Osteocyte (in vitro differentiated cells): ENCODE measurements around the gene PKHD1. TPM values are rescaled to one million over a fixed set of nuclear protein-coding genes. Genes with fewer than 3 reads are reported as not detected.

ENCODE experiments used
- DNase-seq: peaks from one replicate; pipeline ENCODE4 v3.0.0; 2021; ENCODE audit warnings: mixed read lengths; ENCODE audit not compliant: unreplicated experiment; ENCODE audit errors: extremely low spot score
- H3K27ac Mint-ChIP-seq: one replicate; pipeline ENCODE4 v1.8.0; 2021; ENCODE audit warnings: mild to moderate bottlenecking, mixed read lengths; ENCODE audit not compliant: unreplicated experiment
- H3K27me3 Mint-ChIP-seq: one replicate; pipeline ENCODE4 v1.8.0; 2021; ENCODE audit warnings: mixed read lengths; ENCODE audit not compliant: unreplicated experiment
- H3K36me3 Mint-ChIP-seq: one replicate; pipeline ENCODE4 v1.8.0; 2021; ENCODE audit warnings: mixed read lengths; ENCODE audit not compliant: unreplicated experiment
- H3K4me1 Mint-ChIP-seq: one replicate; pipeline ENCODE4 v1.8.0; 2021; ENCODE audit warnings: mixed read lengths; ENCODE audit not compliant: unreplicated experiment
- H3K4me3 Mint-ChIP-seq: one replicate; pipeline ENCODE4 v1.8.0; 2021; ENCODE audit warnings: mild to moderate bottlenecking, moderate library complexity, mixed read lengths; ENCODE audit not compliant: unreplicated experiment
- H3K9me3 Mint-ChIP-seq: one replicate; pipeline ENCODE4 v1.8.0; 2021; ENCODE audit warnings: mixed read lengths; ENCODE audit not compliant: unreplicated experiment
- CTCF ChIP-seq: fragments of 200-600 bp; sonication (generic); IDR thresholded peaks from 2 replicates; pipeline ENCODE4 v1.5.0; 2021; ENCODE audit warnings: antibody characterized with exemption, mild to moderate bottlenecking, moderate library complexity
- total RNA-seq: library from RNA; stranded (reverse); gene quantifications from 2 replicates; pipeline ENCODE4 v1.2.1, GENCODE V29; 2021

Gene PKHD1
- total RNA-seq, 1 donor from 2014 or later = not detected

GRCh38 chr6:52049252-52050050 is 38.0 kb downstream of the PKHD1 start:
- Mint-ChIP-seq H3K36me3 (no peaks in the 10 kb centered on the region), H3K27me3 (peaks cover 30% of the 10 kb centered on the region), H3K4me3 (no peak overlapping the region), H3K4me1 (no peaks in the 10 kb centered on the region), H3K27ac (no peak overlapping the region), H3K9me3 (no peaks in the 10 kb centered on the region)
- peak; percentile 73 for TF ChIP-seq CTCF
- DNase-seq = no peak

GRCh38 chr6:52046456-52046855 is 41.0 kb downstream of the PKHD1 start:
- Mint-ChIP-seq H3K4me3 (no peak overlapping the region), H3K9me3 (no peaks in the 10 kb centered on the region), H3K4me1 (no peaks in the 10 kb centered on the region), H3K36me3 (no peaks in the 10 kb centered on the region), H3K27ac (no peak overlapping the region), H3K27me3 (peaks cover 37% of the 10 kb centered on the region)
- no peak for TF ChIP-seq CTCF
- DNase-seq = no peak

- no peaks in the 10 kb centered on the region for H3K4me1 Mint-ChIP-seq
- no peak for DNase-seq
- H3K4me3 Mint-ChIP-seq = no peak overlapping the region
- H3K36me3 Mint-ChIP-seq = no peaks in the 10 kb centered on the region
- H3K9me3 Mint-ChIP-seq = no peaks in the 10 kb centered on the region
- no peak for TF ChIP-seq CTCF
- H3K27me3 Mint-ChIP-seq = peaks cover 31% of the 10 kb centered on the region
- H3K27ac Mint-ChIP-seq = no peak overlapping the region
Observed at GRCh38 chr6:52045481-52045880, 41.9 kb downstream of the PKHD1 start.

GRCh38 chr6:52045033-52045432 is 42.4 kb downstream of the PKHD1 start:
- TF ChIP-seq CTCF = no peak
- H3K4me3 Mint-ChIP-seq = no peak overlapping the region
- peaks cover 28% of the 10 kb centered on the region for H3K27me3 Mint-ChIP-seq
- no peak for DNase-seq
- H3K4me1 Mint-ChIP-seq = no peaks in the 10 kb centered on the region
- no peaks in the 10 kb centered on the region for H3K36me3 Mint-ChIP-seq
- no peaks in the 10 kb centered on the region for H3K9me3 Mint-ChIP-seq
- no peak overlapping the region for H3K27ac Mint-ChIP-seq

- H3K4me1 Mint-ChIP-seq = no peaks in the 10 kb centered on the region
- DNase-seq = no peak
- TF ChIP-seq CTCF = no peak
- H3K36me3 Mint-ChIP-seq = no peaks in the 10 kb centered on the region
- H3K4me3 Mint-ChIP-seq = no peak overlapping the region
- H3K27me3 Mint-ChIP-seq = peaks cover 21% of the 10 kb centered on the region
- no peaks in the 10 kb centered on the region for H3K9me3 Mint-ChIP-seq
- no peak overlapping the region for H3K27ac Mint-ChIP-seq
Observed at GRCh38 chr6:52042141-52042885, 45.1 kb downstream of the PKHD1 start.
